ENCODE measurements around the gene MEST. TPM values are rescaled to one million over a fixed set of nuclear protein-coding genes. Genes with fewer than 3 reads are reported as not detected.

The MEST gene
- total RNA-seq, 1 experiment from 2014 or later = 112 TPM

DNA sequence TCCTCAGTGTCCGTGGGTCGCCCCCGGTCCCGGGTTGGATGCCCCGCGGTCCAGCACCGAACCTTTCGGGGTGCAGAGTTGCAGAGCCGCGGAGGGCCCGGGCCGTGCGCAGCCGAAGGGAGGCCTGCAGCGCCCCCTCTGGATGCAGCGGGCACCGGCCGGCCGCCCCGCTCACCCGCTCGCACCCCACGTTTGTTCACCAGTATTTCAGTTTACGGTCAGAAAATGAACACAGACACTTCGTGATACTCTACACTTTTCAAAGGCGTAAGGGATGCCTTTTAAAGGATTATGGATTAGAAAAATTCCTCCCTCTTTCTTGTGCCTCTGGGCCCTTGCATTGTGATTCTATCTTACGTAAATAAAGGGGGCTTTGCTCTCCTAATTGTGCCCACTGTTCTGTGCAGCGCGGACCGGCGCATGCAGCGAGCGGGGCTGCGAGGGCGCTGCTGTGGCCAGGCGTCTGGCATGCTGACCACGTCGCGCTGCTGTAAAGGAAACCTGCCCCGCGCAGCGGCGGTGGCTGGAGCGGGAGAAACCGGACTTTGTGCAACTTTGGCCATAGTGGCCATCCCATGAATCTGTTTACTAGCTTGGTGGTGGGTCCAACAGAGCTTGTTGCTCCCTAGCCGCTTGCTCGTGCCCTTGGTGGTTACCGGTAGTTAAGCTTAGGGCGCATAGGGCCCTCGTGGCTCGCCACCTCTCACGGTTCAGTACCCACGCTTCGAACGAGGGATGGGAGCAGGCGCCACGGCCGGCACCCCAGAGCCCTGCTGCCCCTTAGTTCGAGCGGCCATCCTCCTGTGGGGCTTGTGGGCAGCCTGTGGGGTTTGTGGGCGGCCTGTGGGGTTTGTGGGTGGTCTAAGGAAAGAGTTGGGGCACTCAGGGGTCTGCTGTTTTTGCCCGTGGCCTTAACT, 739 bp upstream of the MEST start:
- Mint-ChIP-seq H3K27ac (no peak overlapping the region; a peak in 2 of 7 replicates), H3K4me3 (peak overlapping the region; percentile 58 to 75), H3K4me1 (peaks cover 40 to 59% of the 10 kb centered on the region in 2 experiments), H3K9me3 (peaks cover 12 to 14% of the 10 kb centered on the region in 2 experiments), H3K27me3 (ENCODE audit: low read depth) (peaks cover 57% of the 10 kb centered on the region), H3K36me3 (ENCODE audit: insufficient read depth in 1 of 3, low read depth in 3 of 3) (peaks cover 25 to 39% (median 33%) of the 10 kb centered on the region in 3 experiments)
- no peak overlapping the region for H4K5ac ChIP-seq (ENCODE audit: insufficient read length, low read depth, low read length)
- H2AK5ac ChIP-seq (ENCODE audit: insufficient read length, low read length) = no peak overlapping the region
- peaks cover 6% of the 10 kb centered on the region for H3K79me1 ChIP-seq (ENCODE audit: insufficient read depth, low read depth, low read length, poor library complexity, severe bottlenecking)
- H3K14ac ChIP-seq (ENCODE audit: insufficient read depth, low read length) = peak overlapping the region; percentile 62
- H3K4me2 ChIP-seq (ENCODE audit: insufficient read depth, insufficient read length, low read length) = peak overlapping the region; percentile 62
- peak; percentile 55 for DNase-seq
- H3K79me2 ChIP-seq (ENCODE audit: insufficient read depth, low read length) = peaks cover 8% of the 10 kb centered on the region; the same call in 1 of the 2 replicates
- no peak overlapping the region for H2BK12ac ChIP-seq (ENCODE audit: insufficient read length, low read depth, low read length)
- no peak overlapping the region for H2BK20ac ChIP-seq (ENCODE audit: low read depth, low read length, poor library complexity, severe bottlenecking)
- no peaks in the 10 kb centered on the region for H4K20me1 ChIP-seq (ENCODE audit: control insufficient read depth, insufficient read depth, insufficient read length)
- H3K9me3 ChIP-seq (ENCODE audit: control insufficient read depth, low read depth, low read length) = no peaks in the 10 kb centered on the region
- H2BK15ac ChIP-seq (ENCODE audit: low read depth, low read length) = no peak overlapping the region
- no peak overlapping the region for H4K8ac ChIP-seq (replicated peaks; ENCODE audit: insufficient read length, low read depth, low read length)
- peak overlapping the region; percentile 52 for H3K18ac ChIP-seq (ENCODE audit: insufficient read length, low read depth, low read length)
- no peak overlapping the region for H3K4ac ChIP-seq (ENCODE audit: low read depth, low read length)
- TF ChIP-seq, protein P1, sequence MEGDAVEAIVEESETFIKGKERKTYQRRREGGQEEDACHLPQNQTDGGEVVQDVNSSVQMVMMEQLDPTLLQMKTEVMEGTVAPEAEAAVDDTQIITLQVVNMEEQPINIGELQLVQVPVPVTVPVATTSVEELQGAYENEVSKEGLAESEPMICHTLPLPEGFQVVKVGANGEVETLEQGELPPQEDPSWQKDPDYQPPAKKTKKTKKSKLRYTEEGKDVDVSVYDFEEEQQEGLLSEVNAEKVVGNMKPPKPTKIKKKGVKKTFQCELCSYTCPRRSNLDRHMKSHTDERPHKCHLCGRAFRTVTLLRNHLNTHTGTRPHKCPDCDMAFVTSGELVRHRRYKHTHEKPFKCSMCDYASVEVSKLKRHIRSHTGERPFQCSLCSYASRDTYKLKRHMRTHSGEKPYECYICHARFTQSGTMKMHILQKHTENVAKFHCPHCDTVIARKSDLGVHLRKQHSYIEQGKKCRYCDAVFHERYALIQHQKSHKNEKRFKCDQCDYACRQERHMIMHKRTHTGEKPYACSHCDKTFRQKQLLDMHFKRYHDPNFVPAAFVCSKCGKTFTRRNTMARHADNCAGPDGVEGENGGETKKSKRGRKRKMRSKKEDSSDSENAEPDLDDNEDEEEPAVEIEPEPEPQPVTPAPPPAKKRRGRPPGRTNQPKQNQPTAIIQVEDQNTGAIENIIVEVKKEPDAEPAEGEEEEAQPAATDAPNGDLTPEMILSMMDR (conservative IDR thresholded peaks at IDR 0.05) = peak; percentile 85
- H3K23me2 ChIP-seq (ENCODE audit: insufficient read length, low read depth, low read length, poor library complexity, severe bottlenecking) = peaks cover 35% of the 10 kb centered on the region
- no peak overlapping the region for H3K23ac ChIP-seq (ENCODE audit: insufficient read length, low read depth, low read length)
- no peak overlapping the region for H2AFZ ChIP-seq (ENCODE audit: low read length)
- H3K4me1 ChIP-seq (ENCODE audit: insufficient read depth, low read length) = peaks cover 6% of the 10 kb centered on the region; the same call in 1 of the 2 replicates
- H3K27ac ChIP-seq (ENCODE audit: insufficient read length, low read depth, low read length) = no peak overlapping the region
- no peaks in the 10 kb centered on the region; the same call in 1 of the 2 replicates for H3K27me3 ChIP-seq (ENCODE audit: insufficient read depth, low read length)
- no peak overlapping the region for H3T11ph ChIP-seq (ENCODE audit: low read length)
- WGBS (ENCODE audit: extremely low coverage, insufficient read length, low lambda C conversion rate) = no CpG with 5 or more reads among the region's 62 CpGs
- no peak overlapping the region for H3K56ac ChIP-seq (ENCODE audit: insufficient read length, low read depth, low read length)
- H4K91ac ChIP-seq (ENCODE audit: insufficient read length, low read depth, low read length) = no peak overlapping the region
- H2BK120ac ChIP-seq (ENCODE audit: low read depth, low read length, poor library complexity, severe bottlenecking) = no peak overlapping the region
- peak overlapping the region; percentile 16 for H3K9ac ChIP-seq (ENCODE audit: extremely low read depth, insufficient read length, low read length)
- no peak overlapping the region for H2BK5ac ChIP-seq (ENCODE audit: insufficient read length, low read length)
